Bone marrow (tissue), 2 donors: ENCODE results near the gene GSDME.

Experiments
- DNase-seq, 2 donors: peaks; one replicate each; lab custom pipeline; 2025; lab: John Stamatoyannopoulos, UW

Gene GSDME

GRCh38 chr7:24652251-24652939, 104.9 kb downstream of the GSDME start:
- no peak for DNase-seq
